Measurements from ENCODE around the gene FBXO42. TPM values are rescaled to one million over a fixed set of nuclear protein-coding genes. Genes with fewer than 3 reads are reported as not detected.

Gene FBXO42
- total and polyA plus RNA-seq, 9 of the 15 experiments (the other 6 are each of a cell fraction or from before 2014, with no cell fraction given), result 7.2 to 24.8 (median 17.4) TPM

GRCh38 chr1:16207318-16208269, 144.7 kb downstream of the FBXO42 start (continued):
- no peak for TF ChIP-seq MYC (IDR thresholded peaks at IDR 0.05; ENCODE audit: low read depth, low read length)
- peak; percentile 49; the same call in 1 of the 2 replicates for TF ChIP-seq MYC (CRISPR knock-in tag; IDR thresholded peaks at IDR 0.05; ENCODE audit: borderline replicate concordance, low read depth)
- TF ChIP-seq ZNF77 (CRISPR knock-in tag; IDR thresholded peaks at IDR 0.05), result no peak
- no peak; the same call in 1 of the 2 replicates for TF ChIP-seq MTA3 (IDR thresholded peaks at IDR 0.05; ENCODE audit: borderline replicate concordance)
- TF ChIP-seq ZSCAN32 (CRISPR knock-in tag; IDR thresholded peaks at IDR 0.05), result no peak
- no peak for TF ChIP-seq ZNF79 (CRISPR knock-in tag; IDR thresholded peaks at IDR 0.05; ENCODE audit: low read depth)
- TF ChIP-seq MNT (conservative IDR thresholded peaks at IDR 0.05), result no peak
- peak; percentile 29 for TF ChIP-seq VEZF1 (CRISPR knock-in tag; IDR thresholded peaks at IDR 0.05)
- no peak for TF ChIP-seq ZNF184 (CRISPR knock-in tag; IDR thresholded peaks at IDR 0.05)
- peak; percentile 74 for TF ChIP-seq DPF2 (IDR thresholded peaks at IDR 0.05)
- no peak for TF ChIP-seq MCM7 (IDR thresholded peaks at IDR 0.05)
- TF ChIP-seq, protein P1, sequence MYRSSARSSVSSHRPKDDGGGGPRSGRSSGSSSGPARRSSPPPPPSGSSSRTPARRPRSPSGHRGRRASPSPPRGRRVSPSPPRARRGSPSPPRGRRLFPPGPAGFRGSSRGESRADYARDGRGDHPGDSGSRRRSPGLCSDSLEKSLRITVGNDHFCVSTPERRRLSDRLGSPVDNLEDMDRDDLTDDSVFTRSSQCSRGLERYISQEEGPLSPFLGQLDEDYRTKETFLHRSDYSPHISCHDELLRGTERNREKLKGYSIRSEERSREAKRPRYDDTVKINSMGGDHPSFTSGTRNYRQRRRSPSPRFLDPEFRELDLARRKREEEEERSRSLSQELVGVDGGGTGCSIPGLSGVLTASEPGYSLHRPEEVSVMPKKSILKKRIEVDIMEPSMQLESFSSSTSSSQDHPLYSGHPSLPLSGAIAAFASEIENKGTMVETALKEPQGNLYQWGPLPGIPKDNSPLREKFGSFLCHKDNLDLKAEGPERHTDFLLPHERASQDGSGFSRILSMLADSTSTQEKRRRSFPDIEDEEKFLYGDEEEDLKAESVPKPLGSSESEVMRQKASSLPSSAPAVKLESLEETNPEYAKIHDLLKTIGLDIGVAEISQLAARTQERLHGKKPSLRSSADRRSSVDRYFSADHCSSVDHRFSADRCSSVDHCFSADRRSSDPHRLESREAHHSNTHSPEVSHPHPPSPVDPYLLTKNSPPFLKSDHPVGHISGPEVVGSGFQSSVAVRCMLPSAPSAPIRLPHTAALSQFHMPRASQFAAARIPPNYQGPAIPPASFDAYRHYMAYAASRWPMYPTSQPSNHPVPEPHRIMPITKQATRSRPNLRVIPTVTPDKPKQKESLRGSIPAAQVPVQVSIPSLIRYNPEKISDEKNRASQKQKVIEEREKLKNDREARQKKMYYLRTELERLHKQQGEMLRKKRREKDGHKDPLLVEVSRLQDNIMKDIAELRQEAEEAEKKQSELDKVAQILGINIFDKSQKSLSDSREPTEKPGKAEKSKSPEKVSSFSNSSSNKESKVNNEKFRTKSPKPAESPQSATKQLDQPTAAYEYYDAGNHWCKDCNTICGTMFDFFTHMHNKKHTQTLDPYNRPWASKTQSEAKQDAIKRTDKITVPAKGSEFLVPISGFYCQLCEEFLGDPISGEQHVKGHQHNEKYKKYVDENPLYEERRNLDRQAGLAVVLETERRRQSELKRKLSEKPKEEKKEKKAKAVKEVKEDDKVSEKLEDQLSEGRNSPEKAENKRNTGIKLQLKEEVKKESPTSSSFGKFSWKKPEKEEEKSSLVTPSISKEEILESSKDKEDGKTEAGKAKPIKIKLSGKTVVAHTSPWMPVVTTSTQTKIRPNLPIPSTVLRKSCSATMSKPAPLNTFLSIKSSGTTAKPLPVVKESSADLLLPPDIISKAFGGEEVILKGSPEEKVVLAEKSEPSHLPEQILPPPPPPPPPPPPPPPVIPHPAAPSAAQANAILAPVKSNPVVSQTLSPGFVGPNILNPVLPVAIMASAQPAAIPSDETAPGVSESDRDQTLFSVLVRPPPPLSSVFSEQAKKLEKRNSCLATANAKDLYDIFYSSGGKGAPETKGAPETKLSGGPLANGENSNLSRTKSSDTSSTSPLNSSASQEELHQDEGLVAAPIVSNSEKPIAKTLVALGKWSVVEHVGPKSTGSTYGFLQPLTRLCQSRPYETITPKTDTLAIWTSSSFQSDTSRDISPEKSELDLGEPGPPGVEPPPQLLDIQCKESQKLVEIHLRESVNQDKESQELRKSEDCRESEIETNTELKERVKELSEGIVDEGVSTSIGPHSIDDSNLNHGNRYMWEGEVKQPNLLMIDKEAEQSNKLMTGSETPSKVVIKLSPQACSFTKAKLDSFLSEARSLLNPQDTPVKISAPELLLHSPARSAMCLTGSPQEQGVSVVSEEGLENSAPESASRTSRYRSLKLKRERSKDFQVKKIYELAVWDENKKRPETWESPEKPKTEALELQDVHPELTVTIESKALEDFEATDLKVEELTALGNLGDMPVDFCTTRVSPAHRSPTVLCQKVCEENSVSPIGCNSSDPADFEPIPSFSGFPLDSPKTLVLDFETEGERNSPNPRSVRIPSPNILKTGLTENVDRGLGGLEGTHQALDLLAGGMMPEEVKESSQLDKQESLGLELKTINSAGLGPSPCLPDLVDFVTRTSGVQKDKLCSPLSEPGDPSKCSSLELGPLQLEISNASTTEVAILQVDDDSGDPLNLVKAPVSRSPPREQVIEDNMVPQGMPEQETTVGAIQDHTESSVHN (IDR thresholded peaks at IDR 0.05; ENCODE audit: borderline replicate concordance in 1 of 2, low read depth in 1 of 2), result no peak
- TF ChIP-seq CBFB (CRISPR knock-in tag; IDR thresholded peaks at IDR 0.05), result no peak
- 0 out of 2 replicates have a peak, but pooled peaks have one; percentile 63 for TF ChIP-seq KLF6 (CRISPR knock-in tag; IDR thresholded peaks at IDR 0.05; ENCODE audit: borderline replicate concordance)
- TF ChIP-seq RFX1 (IDR thresholded peaks at IDR 0.05), result no peak
- no peak for TF ChIP-seq SMAD3 (CRISPR knock-in tag; conservative IDR thresholded peaks at IDR 0.05)

All from K562 (cell line).